Mammary epithelial cell (primary cell): ENCODE data around the gene EDDM13.
"Not testable (repeated sequence)": the region's sequence is repeated elsewhere in the genome, so short reads cannot be mapped to it uniquely, and the experiment has no call there.

Experiments
- CTCF ChIP-seq, 2 donors: IDR thresholded peaks in 1 of 2; conservative IDR thresholded peaks in 1 of 2; 2 replicates each; pipeline ENCODE4 v1.5.1; 2011 to 2012; ENCODE audit warnings: inconsistent platforms in 2 of 2, low read length in 2 of 2, mild to moderate bottlenecking in 2 of 2, control low read depth in 1 of 2, low read depth in 1 of 2; ENCODE audit not compliant: insufficient read depth in 1 of 2; ENCODE audit errors: extremely low read depth in 1 of 2
- EZH2 ChIP-seq: IDR thresholded peaks from 2 replicates; pipeline ENCODE4 v1.6.1; 2012; ENCODE audit warnings: low read length, inconsistent platforms, borderline replicate concordance

DNA sequence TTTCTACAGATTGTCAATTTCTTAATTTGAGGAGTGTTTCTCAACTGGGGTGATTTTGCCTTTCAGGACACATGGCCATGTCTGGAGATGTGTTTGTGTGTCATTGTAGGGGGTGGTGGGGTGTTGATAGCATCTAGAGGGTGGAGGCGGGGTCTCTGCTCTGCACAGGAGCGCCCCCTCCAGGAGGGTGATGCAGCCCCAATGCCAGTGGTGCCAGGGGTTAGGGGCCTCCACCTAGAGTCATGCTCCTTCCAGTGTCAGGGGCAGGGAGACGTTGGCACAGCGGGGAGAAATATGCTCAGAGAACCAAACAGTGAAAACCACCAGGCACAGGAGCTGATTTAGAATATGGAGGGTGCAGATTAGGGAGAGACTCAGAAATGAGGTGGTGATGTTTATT is 26.8 kb upstream of the EDDM13 start:
- not testable (repeated sequence) for TF ChIP-seq EZH2; CTCF (conservative IDR thresholded peaks at IDR 0.05 in 1 of 2, IDR thresholded peaks at IDR 0.05 in 1 of 2; ENCODE audit: extremely low read depth in 1 of 2, insufficient read depth in 1 of 2, low read depth in 1 of 2, low read length in 2 of 2)
